ENCODE results near the gene DDI2.

The DDI2 gene

GRCh38 chr1:15680131-15680530 lies 62.9 kb downstream of the DDI2 start:
- no peak for TF ChIP-seq CTCF (conservative IDR thresholded peaks at IDR 0.05; ENCODE audit: low read length)
- H3K4me3 ChIP-seq (ENCODE audit: low read length), result no peak overlapping the region
- DNase-seq (ENCODE audit: low read depth), result peak; percentile 82

- no peak for TF ChIP-seq CTCF (conservative IDR thresholded peaks at IDR 0.05; ENCODE audit: low read length)
These were observed 63.5 kb downstream of the DDI2 start for GRCh38 chr1:15680561-15681348.

GRCh38 chr1:15681349-15682292 lies 64.4 kb downstream of the DDI2 start:
- no peak for TF ChIP-seq CTCF (conservative IDR thresholded peaks at IDR 0.05; ENCODE audit: low read length)
- no peak overlapping the region for H3K4me3 ChIP-seq (ENCODE audit: low read length)
- no peak for DNase-seq (ENCODE audit: low read depth)

More at GRCh38 chr1:15680561-15681348, 63.5 kb downstream of the DDI2 start:
- H3K4me3 ChIP-seq (ENCODE audit: low read length), result no peak overlapping the region
- DNase-seq (ENCODE audit: low read depth), result peak; percentile 95

- no peak for TF ChIP-seq CTCF (conservative IDR thresholded peaks at IDR 0.05; ENCODE audit: low read length)
- no peak overlapping the region for H3K4me3 ChIP-seq (ENCODE audit: low read length)
These were observed 65.7 kb downstream of the DDI2 start for GRCh38 chr1:15682936-15683341.

GRCh38 chr1:15683345-15684039 lies 66.2 kb downstream of the DDI2 start:
- peak overlapping the region; percentile 83 for H3K4me3 ChIP-seq (ENCODE audit: low read length)
- no peak for TF ChIP-seq CTCF (conservative IDR thresholded peaks at IDR 0.05; ENCODE audit: low read length)
- no peak for DNase-seq (ENCODE audit: low read depth)

More at GRCh38 chr1:15682936-15683341, 65.7 kb downstream of the DDI2 start:
- no peak for DNase-seq (ENCODE audit: low read depth)

GRCh38 chr1:15684042-15684461 lies 66.8 kb downstream of the DDI2 start, which contains the start of gene PLEKHM2:
Gene PLEKHM2, plus strand, starts transcription at chr1:15684320. Its CDS starts 239 bp downstream, at chr1:15684559.
- H3K4me3 ChIP-seq (ENCODE audit: low read length), result peak within 1 kb of the TSS; percentile 83
- TF ChIP-seq CTCF (conservative IDR thresholded peaks at IDR 0.05; ENCODE audit: low read length), result no peak
- peak; percentile 53 for DNase-seq (ENCODE audit: low read depth)

Measured in AG10803 (cell line).